ENCODE measurements around the gene HLA-E. TPM values are rescaled to one million over a fixed set of nuclear protein-coding genes. Genes with fewer than 3 reads are reported as not detected.

Gene HLA-E
- total RNA-seq, 1 donor, result 320 TPM

DNA sequence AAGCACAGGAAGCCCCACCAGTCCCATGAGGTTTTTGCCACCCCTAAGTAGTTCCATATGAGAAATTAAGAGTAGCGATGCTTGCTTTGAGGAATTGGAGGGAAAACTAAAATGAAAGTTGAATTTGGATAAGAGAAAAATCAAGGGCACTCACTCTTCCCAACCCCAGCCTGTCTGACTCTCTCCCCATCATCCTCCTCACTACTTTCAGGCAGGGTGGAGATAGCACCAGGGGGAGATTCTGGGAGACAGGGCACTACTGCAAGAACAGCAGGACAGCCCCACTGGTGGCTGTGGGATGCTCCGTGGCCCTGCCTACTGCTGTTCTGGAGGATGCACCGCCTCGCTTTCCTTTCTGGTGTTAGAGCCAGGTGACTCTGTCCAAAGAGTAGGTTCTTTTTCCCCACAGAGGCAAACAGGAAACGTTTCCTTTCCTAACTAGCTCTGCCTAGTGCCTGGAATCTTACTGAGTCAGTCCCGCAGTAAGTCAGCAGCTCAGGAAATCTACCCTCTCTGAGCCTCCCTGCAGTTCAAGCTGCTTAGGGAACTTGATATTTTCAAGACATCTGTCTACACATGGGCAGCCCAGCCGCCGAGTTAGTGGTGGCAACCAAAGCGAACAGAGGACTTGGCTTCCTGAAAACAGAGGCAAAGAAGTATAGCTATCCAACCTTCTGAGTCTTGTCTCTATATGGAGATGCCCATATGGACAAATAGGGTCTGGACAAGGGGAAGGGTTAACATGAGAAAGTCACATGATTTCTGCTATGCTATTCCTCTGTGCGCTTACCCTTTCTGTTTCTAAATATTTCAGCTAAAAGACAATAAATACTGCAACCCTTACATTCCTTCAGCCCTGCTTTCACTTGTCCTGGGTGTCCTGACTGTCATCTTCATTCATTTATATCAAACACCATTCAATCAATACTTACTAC is 11.4 kb downstream of the HLA-E start:
- Histone ChIP-seq H3K9me3 (ENCODE audit: low read depth, low read length) (no peaks in the 10 kb centered on the region), H3K27me3 (ENCODE audit: insufficient read depth, low read length) (no peaks in the 10 kb centered on the region), H3K36me3 (ENCODE audit: insufficient read depth, low read length) (no peaks in the 10 kb centered on the region), H3K4me3 (ENCODE audit: insufficient read depth, low read length) (peak overlapping the region; percentile 5), H3K27ac (ENCODE audit: low read depth, low read length) (no peak overlapping the region), H3K4me2 (ENCODE audit: insufficient read depth, low read length) (peak overlapping the region; percentile 35), H2AFZ (ENCODE audit: low read length) (peak overlapping the region; percentile 87), H3K4me1 (ENCODE audit: insufficient read depth, low read length) (peaks cover 17% of the 10 kb centered on the region), H4K20me1 (ENCODE audit: insufficient read depth, low read length) (no peaks in the 10 kb centered on the region), H3K79me2 (ENCODE audit: insufficient read depth, low read length) (no peaks in the 10 kb centered on the region)
- TF ChIP-seq, protein P1, sequence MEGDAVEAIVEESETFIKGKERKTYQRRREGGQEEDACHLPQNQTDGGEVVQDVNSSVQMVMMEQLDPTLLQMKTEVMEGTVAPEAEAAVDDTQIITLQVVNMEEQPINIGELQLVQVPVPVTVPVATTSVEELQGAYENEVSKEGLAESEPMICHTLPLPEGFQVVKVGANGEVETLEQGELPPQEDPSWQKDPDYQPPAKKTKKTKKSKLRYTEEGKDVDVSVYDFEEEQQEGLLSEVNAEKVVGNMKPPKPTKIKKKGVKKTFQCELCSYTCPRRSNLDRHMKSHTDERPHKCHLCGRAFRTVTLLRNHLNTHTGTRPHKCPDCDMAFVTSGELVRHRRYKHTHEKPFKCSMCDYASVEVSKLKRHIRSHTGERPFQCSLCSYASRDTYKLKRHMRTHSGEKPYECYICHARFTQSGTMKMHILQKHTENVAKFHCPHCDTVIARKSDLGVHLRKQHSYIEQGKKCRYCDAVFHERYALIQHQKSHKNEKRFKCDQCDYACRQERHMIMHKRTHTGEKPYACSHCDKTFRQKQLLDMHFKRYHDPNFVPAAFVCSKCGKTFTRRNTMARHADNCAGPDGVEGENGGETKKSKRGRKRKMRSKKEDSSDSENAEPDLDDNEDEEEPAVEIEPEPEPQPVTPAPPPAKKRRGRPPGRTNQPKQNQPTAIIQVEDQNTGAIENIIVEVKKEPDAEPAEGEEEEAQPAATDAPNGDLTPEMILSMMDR (IDR thresholded peaks at IDR 0.05; ENCODE audit: extremely low read depth, low read depth, low read length), result no peak
- peak; percentile 85 for DNase-seq (ENCODE audit: insufficient read length, low spot score, missing footprints)

DNA sequence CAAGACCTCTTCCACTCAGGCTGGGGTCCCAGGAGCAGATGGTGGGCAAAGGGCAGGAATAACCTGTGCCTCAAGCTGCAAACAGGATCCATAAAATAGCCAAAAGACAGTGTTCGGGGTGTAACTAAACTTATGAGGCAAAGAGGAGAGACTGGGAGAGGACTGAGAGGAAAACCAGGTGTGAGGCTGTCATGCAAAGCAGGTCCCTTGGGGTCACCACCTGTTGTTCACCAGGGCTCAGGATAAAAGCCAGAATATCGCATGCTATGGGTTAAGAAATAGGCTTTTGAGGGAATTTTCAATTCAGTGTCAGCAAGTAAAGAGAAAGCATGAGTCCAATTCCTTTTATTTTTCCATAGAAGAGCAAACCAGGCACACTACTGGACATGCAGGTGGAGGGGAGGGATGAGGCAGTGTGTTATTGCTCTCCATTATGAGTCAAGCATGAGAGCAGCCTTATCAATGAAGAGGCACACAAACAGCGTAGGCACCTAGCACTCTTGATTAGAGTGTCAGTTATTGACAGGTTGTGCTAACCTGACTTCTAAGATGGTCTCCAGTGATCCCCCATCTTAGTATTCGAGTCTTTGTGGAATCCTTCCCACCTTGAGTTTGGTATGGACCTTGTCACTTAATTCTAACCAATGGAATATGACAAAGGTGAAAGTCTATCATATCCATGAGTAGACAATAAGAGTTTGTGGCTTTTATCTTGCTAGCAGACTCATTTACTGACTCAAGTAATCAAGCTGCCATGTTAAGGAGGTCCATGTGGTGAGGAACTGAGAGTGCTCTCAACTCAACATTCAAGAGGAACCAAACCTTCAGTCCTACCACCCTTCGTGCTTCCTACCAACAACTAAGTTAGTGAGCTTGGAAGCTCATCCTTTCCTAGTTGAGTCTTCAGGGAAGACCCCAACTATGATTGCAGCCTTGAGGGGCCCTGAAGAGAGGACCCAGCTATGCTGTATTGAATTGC is 18.8 kb downstream of the HLA-E start:
- H3K4me2 ChIP-seq (ENCODE audit: insufficient read depth, low read length), result no peak overlapping the region
- H3K79me2 ChIP-seq (ENCODE audit: insufficient read depth, low read length), result no peaks in the 10 kb centered on the region
- H3K27me3 ChIP-seq (ENCODE audit: insufficient read depth, low read length), result no peaks in the 10 kb centered on the region
- H3K4me3 ChIP-seq (ENCODE audit: insufficient read depth, low read length), result no peak overlapping the region
- H4K20me1 ChIP-seq (ENCODE audit: insufficient read depth, low read length), result no peaks in the 10 kb centered on the region
- no peak for DNase-seq (ENCODE audit: insufficient read length, low spot score, missing footprints)
- peaks cover 5% of the 10 kb centered on the region for H3K4me1 ChIP-seq (ENCODE audit: insufficient read depth, low read length)
- H3K36me3 ChIP-seq (ENCODE audit: insufficient read depth, low read length), result no peaks in the 10 kb centered on the region
- TF ChIP-seq, protein P1 (IDR thresholded peaks at IDR 0.05; ENCODE audit: extremely low read depth, low read depth, low read length), result no peak
- H2AFZ ChIP-seq (ENCODE audit: low read length), result no peak overlapping the region
- no peak overlapping the region for H3K27ac ChIP-seq (ENCODE audit: low read depth, low read length)
- H3K9me3 ChIP-seq (ENCODE audit: low read depth, low read length), result no peaks in the 10 kb centered on the region

DNA sequence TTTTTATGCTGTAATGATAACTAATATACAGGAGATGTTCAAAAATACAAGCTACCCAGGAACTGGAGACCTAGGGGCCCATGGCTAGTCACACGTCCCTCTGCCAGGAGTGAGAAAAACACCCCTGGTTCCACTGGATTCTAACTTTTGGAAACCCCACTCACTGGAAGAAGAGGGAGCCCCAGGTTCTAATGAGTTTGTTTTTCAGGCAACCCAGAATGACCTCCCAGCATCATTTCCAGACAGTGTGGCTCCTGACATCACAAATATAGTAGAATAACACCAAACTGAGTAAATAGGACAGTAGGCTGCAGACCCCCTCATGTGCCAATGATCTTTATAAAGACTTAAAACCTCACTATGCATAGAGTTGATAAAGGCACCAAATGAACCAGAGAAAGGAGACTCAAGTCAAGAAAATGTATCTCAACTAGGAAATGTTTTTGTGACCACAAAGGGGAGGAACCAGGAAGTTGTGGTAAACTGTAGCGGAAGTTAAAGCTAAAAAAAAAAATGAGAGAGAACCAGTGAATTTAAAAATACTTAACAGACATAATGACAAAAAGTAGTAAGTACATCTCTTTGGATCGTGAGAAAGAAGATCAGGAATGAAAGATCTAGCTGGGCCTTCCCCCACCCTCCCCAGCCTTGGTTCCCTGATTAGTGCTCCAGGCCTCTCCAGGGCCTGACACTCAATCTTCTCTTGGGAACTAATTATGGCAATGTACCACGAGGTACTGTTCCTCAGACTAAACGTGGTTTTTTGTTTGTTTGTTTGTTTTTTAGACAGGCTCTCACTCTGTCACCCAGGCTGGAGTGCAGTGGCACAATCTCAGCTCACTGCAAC is 19.8 kb downstream of the HLA-E start:
- H3K27me3 ChIP-seq (ENCODE audit: insufficient read depth, low read length), result no peaks in the 10 kb centered on the region
- TF ChIP-seq, protein P1 (IDR thresholded peaks at IDR 0.05; ENCODE audit: extremely low read depth, low read depth, low read length), result no peak
- H3K79me2 ChIP-seq (ENCODE audit: insufficient read depth, low read length), result no peaks in the 10 kb centered on the region
- no peaks in the 10 kb centered on the region for H4K20me1 ChIP-seq (ENCODE audit: insufficient read depth, low read length)
- no peaks in the 10 kb centered on the region for H3K9me3 ChIP-seq (ENCODE audit: low read depth, low read length)
- H3K4me2 ChIP-seq (ENCODE audit: insufficient read depth, low read length), result no peak overlapping the region
- no peak overlapping the region for H3K4me3 ChIP-seq (ENCODE audit: insufficient read depth, low read length)
- peaks cover 5% of the 10 kb centered on the region for H3K4me1 ChIP-seq (ENCODE audit: insufficient read depth, low read length)
- no peak for DNase-seq (ENCODE audit: insufficient read length, low spot score, missing footprints)
- H3K36me3 ChIP-seq (ENCODE audit: insufficient read depth, low read length), result no peaks in the 10 kb centered on the region
- peak overlapping the region; percentile 86 for H2AFZ ChIP-seq (ENCODE audit: low read length)
- H3K27ac ChIP-seq (ENCODE audit: low read depth, low read length), result no peak overlapping the region
